Naive thymus-derived CD8-positive, alpha-beta T cell (primary cell): ENCODE measurements around the gene TSHZ3. TPM values are rescaled to one million over a fixed set of nuclear protein-coding genes. Genes with fewer than 3 reads are reported as not detected.

Source experiments
- ATAC-seq, 2 donors: fragments of 150-1000 bp; cut with Tn5 transposase in 1 of 2; sonication (Bioruptor Pico), chemical (Tn5 transposase) in 1 of 2; 1 replicate in 1 of 2; 2 replicates in 1 of 2; pipeline ENCODE4 v1.10.0; 2021; ENCODE audit warnings: mild to moderate bottlenecking in 2 of 2, moderate library complexity in 2 of 2
- POLR2A ChIA-PET: fragments of 350-600 bp; sonication (Branson Sonifier 250); formaldehyde crosslinking; loops from one replicate; lab custom pipeline; 2021; ENCODE audit warnings: antibody characterized with exemption; lab: Charles Lee
- DNase-seq, 10 donors: peaks; one replicate each; pipeline versions ENCODE4 v3.0.0 to v3.0.0-alpha.2; 2020 to 2022
- H3K27ac Mint-ChIP-seq, 10 donors: one replicate each; pipeline ENCODE4 v1.8.0; 2020 to 2022; ENCODE audit warnings: mild to moderate bottlenecking in 10 of 10, mixed read lengths in 10 of 10, moderate library complexity in 4 of 10, inconsistent platforms in 1 of 10
- H3K27me3 Mint-ChIP-seq, 5 donors: one replicate each; pipeline ENCODE4 v1.8.0; 2021 to 2022; ENCODE audit warnings: mixed read lengths in 5 of 5
- H3K36me3 Mint-ChIP-seq, 3 donors: one replicate each; pipeline ENCODE4 v1.8.0; 2020 to 2022; ENCODE audit warnings: mixed read lengths in 3 of 3, mild to moderate bottlenecking in 2 of 3, inconsistent platforms in 1 of 3
- H3K4me1 Mint-ChIP-seq, 4 donors: one replicate each; pipeline ENCODE4 v1.8.0; 2021 to 2022; ENCODE audit warnings: mixed read lengths in 4 of 4
- H3K4me3 Mint-ChIP-seq, 10 donors: one replicate each; pipeline ENCODE4 v1.8.0; 2020 to 2022; ENCODE audit warnings: mild to moderate bottlenecking in 10 of 10, mixed read lengths in 10 of 10, moderate library complexity in 6 of 10, inconsistent platforms in 1 of 10
- H3K9me3 Mint-ChIP-seq, 9 donors: one replicate each; pipeline ENCODE4 v1.8.0; 2020 to 2022; ENCODE audit warnings: mixed read lengths in 9 of 9, mild to moderate bottlenecking in 3 of 9, inconsistent platforms in 1 of 9, moderate library complexity in 1 of 9
- polyA plus RNA-seq, 3 donors: library from polyadenylated mRNA; unstranded; fragments of 300-500 nt; fragmentation: Illumina TruSeq; gene quantifications; one replicate each; pipeline ENCODE4 v1.2.3, GENCODE V29; 2021
- total RNA-seq, 8 experiments: library from RNA in 2 of 8; stranded (reverse) in 2 of 8; gene quantifications; one replicate each; pipeline ENCODE4 v1.2.3 and lab custom pipeline; 2021 to 2026

The TSHZ3 gene
- total and polyA plus RNA-seq, 5 experiments from 2014 or later: 0.09 TPM; not detected in 4

GRCh38 chr19:31315652-31316051 lies 33.6 kb downstream of the TSHZ3 start:
- H3K9me3 Mint-ChIP-seq: no peaks in the 10 kb centered on the region

GRCh38 chr19:31314849-31315629 lies 34.2 kb downstream of the TSHZ3 start:
- Mint-ChIP-seq H3K4me3 (no peak overlapping the region), H3K4me1 (peaks cover 0 to 5% (median 0%) of the 10 kb centered on the region in 4 donors), H3K36me3 (no peaks in the 10 kb centered on the region), H3K9me3 (no peaks in the 10 kb centered on the region), H3K27me3 (peaks cover 0 to 28% (median 4%) of the 10 kb centered on the region in 5 donors), H3K27ac (no peak overlapping the region)
- ATAC-seq (no peak), DNase-seq (no peak)
- POLR2A ChIA-PET: no interaction called here

More at GRCh38 chr19:31315652-31316051, 33.6 kb downstream of the TSHZ3 start:
- H3K4me3 Mint-ChIP-seq: no peak overlapping the region
- no peaks in the 10 kb centered on the region for H3K36me3 Mint-ChIP-seq
- DNase-seq: no peak
- POLR2A ChIA-PET: no interaction called here
- H3K27me3 Mint-ChIP-seq: peaks cover 0 to 26% (median 5%) of the 10 kb centered on the region in 5 donors
- no peak for ATAC-seq
- H3K4me1 Mint-ChIP-seq: peaks cover 0 to 5% (median 0%) of the 10 kb centered on the region in 4 donors
- no peak overlapping the region for H3K27ac Mint-ChIP-seq

- POLR2A ChIA-PET: no interaction called here
- no peak overlapping the region for H3K27ac Mint-ChIP-seq
- H3K36me3 Mint-ChIP-seq: no peaks in the 10 kb centered on the region
- peaks cover 0 to 5% (median 0%) of the 10 kb centered on the region in 4 donors for H3K4me1 Mint-ChIP-seq
- ATAC-seq (no peak), DNase-seq (no peak)
- H3K27me3 Mint-ChIP-seq: peaks cover 0 to 37% (median 3%) of the 10 kb centered on the region in 5 donors
- no peaks in the 10 kb centered on the region for H3K9me3 Mint-ChIP-seq
- no peak overlapping the region for H3K4me3 Mint-ChIP-seq
Measured at GRCh38 chr19:31314156-31314555, 35.1 kb downstream of the TSHZ3 start.

- POLR2A ChIA-PET: no interaction called here
- no peaks in the 10 kb centered on the region for H3K36me3 Mint-ChIP-seq
- no peak overlapping the region for H3K27ac Mint-ChIP-seq
- H3K4me1 Mint-ChIP-seq: peaks cover 0 to 6% (median 0%) of the 10 kb centered on the region in 4 donors
- H3K4me3 Mint-ChIP-seq: no peak overlapping the region
- peaks cover 0 to 43% (median 3%) of the 10 kb centered on the region in 5 donors for H3K27me3 Mint-ChIP-seq
- ATAC-seq: no peak
- no peaks in the 10 kb centered on the region for H3K9me3 Mint-ChIP-seq
- DNase-seq: no peak
Measured at GRCh38 chr19:31313291-31314030, 35.8 kb downstream of the TSHZ3 start.

GRCh38 chr19:31312677-31313244 lies 36.5 kb downstream of the TSHZ3 start:
- Mint-ChIP-seq H3K27ac (no peak overlapping the region), H3K36me3 (no peaks in the 10 kb centered on the region), H3K4me1 (peaks cover 0 to 7% (median 0%) of the 10 kb centered on the region in 4 donors), H3K9me3 (no peaks in the 10 kb centered on the region), H3K4me3 (no peak overlapping the region), H3K27me3 (peaks cover 0 to 48% (median 7%) of the 10 kb centered on the region in 5 donors)
- POLR2A ChIA-PET: no interaction called here
- ATAC-seq (no peak), DNase-seq (no peak)

GRCh38 chr19:31312009-31312676 lies 37.1 kb downstream of the TSHZ3 start:
- ATAC-seq: no peak
- peaks cover 0 to 52% (median 4%) of the 10 kb centered on the region in 5 donors for H3K27me3 Mint-ChIP-seq
- no peak for DNase-seq
- H3K36me3 Mint-ChIP-seq: no peaks in the 10 kb centered on the region
- no peak overlapping the region for H3K4me3 Mint-ChIP-seq
- POLR2A ChIA-PET: no interaction called here
- peaks cover 0 to 7% (median 0%) of the 10 kb centered on the region in 4 donors for H3K4me1 Mint-ChIP-seq
- H3K9me3 Mint-ChIP-seq: no peaks in the 10 kb centered on the region
- H3K27ac Mint-ChIP-seq: no peak overlapping the region

- Mint-ChIP-seq H3K4me3 (no peak overlapping the region), H3K36me3 (no peaks in the 10 kb centered on the region), H3K4me1 (peaks cover 0 to 4% (median 0%) of the 10 kb centered on the region in 4 donors), H3K9me3 (no peaks in the 10 kb centered on the region), H3K27ac (no peak overlapping the region), H3K27me3 (peaks cover 1 to 43% (median 4%) of the 10 kb centered on the region in 5 donors)
- DNase-seq (no peak), ATAC-seq (no peak)
- POLR2A ChIA-PET: no interaction called here
Measured at GRCh38 chr19:31310432-31311133, 38.7 kb downstream of the TSHZ3 start.

GRCh38 chr19:31308781-31309180 lies 40.5 kb downstream of the TSHZ3 start:
- POLR2A ChIA-PET: no interaction called here
- H3K27ac Mint-ChIP-seq: no peak overlapping the region
- H3K9me3 Mint-ChIP-seq: no peaks in the 10 kb centered on the region
- DNase-seq: no peak
- no peak overlapping the region for H3K4me3 Mint-ChIP-seq
- no peaks in the 10 kb centered on the region for H3K36me3 Mint-ChIP-seq
- H3K27me3 Mint-ChIP-seq: peaks cover 0 to 32% (median 4%) of the 10 kb centered on the region in 5 donors
- peaks cover 0 to 2% (median under 1%) of the 10 kb centered on the region in 4 donors for H3K4me1 Mint-ChIP-seq
- ATAC-seq: no peak

GRCh38 chr19:31307071-31307669 lies 42.1 kb downstream of the TSHZ3 start:
- DNase-seq: no peak

GRCh38 chr19:31306006-31306753 lies 43.1 kb downstream of the TSHZ3 start:
- Mint-ChIP-seq H3K4me1 (peaks cover 0 to 2% (median under 1%) of the 10 kb centered on the region in 4 donors), H3K27me3 (peaks cover 0 to 30% (median 4%) of the 10 kb centered on the region in 5 donors), H3K36me3 (no peaks in the 10 kb centered on the region), H3K9me3 (no peaks in the 10 kb centered on the region), H3K4me3 (no peak overlapping the region), H3K27ac (no peak overlapping the region)
- DNase-seq (no peak), ATAC-seq (no peak)
- POLR2A ChIA-PET: no interaction called here

More at GRCh38 chr19:31307071-31307669, 42.1 kb downstream of the TSHZ3 start:
- Mint-ChIP-seq H3K4me1 (peaks cover 0 to 2% (median under 1%) of the 10 kb centered on the region in 4 donors), H3K27ac (no peak overlapping the region), H3K36me3 (no peaks in the 10 kb centered on the region), H3K4me3 (no peak overlapping the region), H3K9me3 (no peaks in the 10 kb centered on the region), H3K27me3 (peaks cover 0 to 30% (median 4%) of the 10 kb centered on the region in 5 donors)
- ATAC-seq: no peak
- POLR2A ChIA-PET: no interaction called here

- Mint-ChIP-seq H3K4me3 (no peak overlapping the region), H3K27ac (no peak overlapping the region), H3K4me1 (peaks cover 0 to 2% (median under 1%) of the 10 kb centered on the region in 4 donors), H3K36me3 (no peaks in the 10 kb centered on the region), H3K27me3 (peaks cover 0 to 27% (median 4%) of the 10 kb centered on the region in 5 donors), H3K9me3 (no peaks in the 10 kb centered on the region)
- POLR2A ChIA-PET: no interaction called here
- no peak for ATAC-seq
- no peak for DNase-seq
Measured at GRCh38 chr19:31304831-31305312, 44.4 kb downstream of the TSHZ3 start.
